ENCODE data around the gene NIN. TPM values are rescaled to one million over a fixed set of nuclear protein-coding genes. Genes with fewer than 3 reads are reported as not detected.
A peak's percentile ranks its signal among the peaks of the same experiment; 100 is the strongest.

NIN gene
- total and polyA plus RNA-seq, 2 donors, result 14.7 to 31.3 TPM

GRCh38 chr14:50792051-50792477 is 38.9 kb downstream of the NIN start:
- peaks cover 0 to 3% of the 10 kb centered on the region in 2 donors for H3K9me3 ChIP-seq (ENCODE audit: control insufficient read depth in 2 of 2, insufficient read depth in 1 of 2, low read length in 1 of 2)
- no peaks in the 10 kb centered on the region for H3K27me3 ChIP-seq (ENCODE audit: control insufficient read depth in 2 of 2, insufficient read depth in 1 of 2, low read length in 1 of 2)
- H3K4me3 ChIP-seq (ENCODE audit: low read length in 2 of 2), result peak overlapping the region in 1 of 2 donors; percentile 24
- peak overlapping the region; percentile 90 to 99 for H3K27ac ChIP-seq (ENCODE audit: low read depth in 1 of 2, low read length in 1 of 2)
- H3K36me3 ChIP-seq (ENCODE audit: control insufficient read depth in 2 of 2, insufficient read depth in 2 of 2, low read length in 1 of 2), result peaks cover 4 to 6% of the 10 kb centered on the region in 2 donors
- peaks cover 50 to 54% of the 10 kb centered on the region in 2 donors for H3K4me1 ChIP-seq (ENCODE audit: control insufficient read depth in 2 of 2, insufficient read depth in 2 of 2, low read length in 2 of 2)
- peak in 5 of 9 donors; percentile 43 to 82 (median 58) for DNase-seq (ENCODE audit: low read depth in 6 of 9, low spot score in 9 of 9)
- WGBS, result 26% methylated on average over 6 of the region's 6 CpGs

DNA sequence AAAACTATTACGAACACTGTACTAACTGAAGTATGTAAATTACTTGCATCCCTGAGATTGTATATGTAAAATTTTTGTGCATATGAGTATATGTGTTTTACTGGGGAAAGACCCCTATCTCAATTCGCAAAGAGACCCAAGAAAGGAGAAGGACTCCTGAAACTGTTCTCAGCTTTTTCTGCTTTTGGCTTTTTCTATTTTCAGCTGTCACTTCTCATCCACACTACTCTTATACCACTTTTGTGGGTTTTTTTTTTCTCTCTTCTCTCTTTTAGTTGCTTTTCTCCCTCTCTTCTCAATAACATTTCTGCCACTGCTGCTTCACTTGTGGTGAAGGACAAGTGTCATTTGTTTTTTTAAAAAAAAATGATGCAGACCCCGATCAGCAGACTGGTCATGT is 39.8 kb downstream of the NIN start:
- Histone ChIP-seq H3K4me1 (ENCODE audit: control insufficient read depth in 2 of 2, insufficient read depth in 2 of 2, low read length in 2 of 2) (peaks cover 54 to 59% of the 10 kb centered on the region in 2 donors), H3K27me3 (ENCODE audit: control insufficient read depth in 2 of 2, insufficient read depth in 1 of 2, low read length in 1 of 2) (no peaks in the 10 kb centered on the region), H3K9me3 (ENCODE audit: control insufficient read depth in 2 of 2, insufficient read depth in 1 of 2, low read length in 1 of 2) (peaks cover 0 to 3% of the 10 kb centered on the region in 2 donors), H3K36me3 (ENCODE audit: control insufficient read depth in 2 of 2, insufficient read depth in 2 of 2, low read length in 1 of 2) (peaks cover 4 to 6% of the 10 kb centered on the region in 2 donors), H3K27ac (ENCODE audit: low read depth in 1 of 2, low read length in 1 of 2) (peak overlapping the region; percentile 90 to 99), H3K4me3 (ENCODE audit: low read length in 2 of 2) (no peak overlapping the region)
- 85% methylated on average over 3 of the region's 3 CpGs for WGBS
- peak in 1 of 9 donors; percentile 44 for DNase-seq (ENCODE audit: low read depth in 6 of 9, low spot score in 9 of 9)

GRCh38 chr14:50790589-50790988 is 40.4 kb downstream of the NIN start:
- Histone ChIP-seq H3K27me3 (ENCODE audit: control insufficient read depth in 2 of 2, insufficient read depth in 1 of 2, low read length in 1 of 2) (no peaks in the 10 kb centered on the region), H3K36me3 (ENCODE audit: control insufficient read depth in 2 of 2, insufficient read depth in 2 of 2, low read length in 1 of 2) (peaks cover 4% of the 10 kb centered on the region in 2 donors), H3K4me3 (ENCODE audit: low read length in 2 of 2) (no peak overlapping the region), H3K9me3 (ENCODE audit: control insufficient read depth in 2 of 2, insufficient read depth in 1 of 2, low read length in 1 of 2) (peaks cover 0 to 3% of the 10 kb centered on the region in 2 donors), H3K4me1 (ENCODE audit: control insufficient read depth in 2 of 2, insufficient read depth in 2 of 2, low read length in 2 of 2) (peaks cover 58 to 65% of the 10 kb centered on the region in 2 donors), H3K27ac (ENCODE audit: low read depth in 1 of 2, low read length in 1 of 2) (peak overlapping the region; percentile 78 to 90)
- no peak for DNase-seq (ENCODE audit: low read depth in 6 of 9, low spot score in 9 of 9)
- WGBS, result 93% methylated on average over 2 of the region's 2 CpGs

GRCh38 chr14:50786751-50787464 is 44.1 kb downstream of the NIN start:
- Histone ChIP-seq H3K27ac (ENCODE audit: low read depth in 1 of 2, low read length in 1 of 2) (peak overlapping the region; percentile 36 to 62), H3K4me1 (ENCODE audit: control insufficient read depth in 2 of 2, insufficient read depth in 2 of 2, low read length in 2 of 2) (peaks cover 61 to 74% of the 10 kb centered on the region in 2 donors), H3K36me3 (ENCODE audit: control insufficient read depth in 2 of 2, insufficient read depth in 2 of 2, low read length in 1 of 2) (peaks cover 4 to 13% of the 10 kb centered on the region in 2 donors), H3K9me3 (ENCODE audit: control insufficient read depth in 2 of 2, insufficient read depth in 1 of 2, low read length in 1 of 2) (peaks cover 0 to 3% of the 10 kb centered on the region in 2 donors), H3K4me3 (ENCODE audit: low read length in 2 of 2) (no peak overlapping the region), H3K27me3 (ENCODE audit: control insufficient read depth in 2 of 2, insufficient read depth in 1 of 2, low read length in 1 of 2) (no peaks in the 10 kb centered on the region)
- WGBS, result 62% methylated on average over 3 of the region's 3 CpGs
- DNase-seq (ENCODE audit: low read depth in 6 of 9, low spot score in 9 of 9), result no peak

DNA sequence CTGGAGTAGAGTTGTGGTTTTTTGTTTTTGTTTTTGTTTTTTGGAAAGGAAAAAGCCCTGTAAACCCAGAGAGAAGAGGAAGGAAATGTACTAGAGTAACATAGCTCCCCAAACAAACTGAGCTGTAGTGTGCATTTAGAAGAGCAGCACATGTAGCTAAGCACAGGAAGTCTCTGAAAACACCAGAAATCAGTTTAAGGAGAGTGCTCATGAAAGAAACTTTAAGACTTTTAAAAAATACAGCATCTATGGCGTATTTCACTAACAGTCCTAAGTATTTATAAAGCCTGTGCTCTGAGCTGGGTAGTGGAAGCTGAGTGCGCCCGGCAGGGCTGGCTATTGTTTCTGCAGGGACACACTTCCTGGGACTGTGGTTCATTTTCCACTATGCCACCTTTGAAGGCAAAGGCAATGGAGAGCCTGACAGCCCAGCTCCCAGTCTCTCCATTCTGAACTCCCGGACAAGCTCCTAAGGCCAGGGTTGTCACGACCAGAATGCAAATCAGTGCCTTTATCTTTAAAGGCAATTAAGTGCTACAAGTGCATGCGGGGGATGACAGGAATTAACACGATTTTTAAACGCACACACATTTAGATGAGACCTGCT is 45.4 kb downstream of the NIN start:
- 50% methylated on average over 8 of the region's 8 CpGs for WGBS
- Histone ChIP-seq H3K27ac (ENCODE audit: low read depth in 1 of 2, low read length in 1 of 2) (peak overlapping the region; percentile 90 to 94), H3K27me3 (ENCODE audit: control insufficient read depth in 2 of 2, insufficient read depth in 1 of 2, low read length in 1 of 2) (no peaks in the 10 kb centered on the region), H3K9me3 (ENCODE audit: control insufficient read depth in 2 of 2, insufficient read depth in 1 of 2, low read length in 1 of 2) (peaks cover 0 to 3% of the 10 kb centered on the region in 2 donors), H3K36me3 (ENCODE audit: control insufficient read depth in 2 of 2, insufficient read depth in 2 of 2, low read length in 1 of 2) (peaks cover 4 to 13% of the 10 kb centered on the region in 2 donors), H3K4me3 (ENCODE audit: low read length in 2 of 2) (no peak overlapping the region), H3K4me1 (ENCODE audit: control insufficient read depth in 2 of 2, insufficient read depth in 2 of 2, low read length in 2 of 2) (peaks cover 50 to 62% of the 10 kb centered on the region in 2 donors)
- peak in 6 of 9 donors; percentile 47 to 79 (median 58) for DNase-seq (ENCODE audit: low read depth in 6 of 9, low spot score in 9 of 9)

GRCh38 chr14:50784683-50785456 is 46.1 kb downstream of the NIN start:
- peaks cover 0 to 3% of the 10 kb centered on the region in 2 donors for H3K9me3 ChIP-seq (ENCODE audit: control insufficient read depth in 2 of 2, insufficient read depth in 1 of 2, low read length in 1 of 2)
- peaks cover 0 to 9% of the 10 kb centered on the region in 2 donors for H3K36me3 ChIP-seq (ENCODE audit: control insufficient read depth in 2 of 2, insufficient read depth in 2 of 2, low read length in 1 of 2)
- H3K4me3 ChIP-seq (ENCODE audit: low read length in 2 of 2), result no peak overlapping the region
- H3K4me1 ChIP-seq (ENCODE audit: control insufficient read depth in 2 of 2, insufficient read depth in 2 of 2, low read length in 2 of 2), result peaks cover 43 to 55% of the 10 kb centered on the region in 2 donors
- peak overlapping the region; percentile 90 to 94 for H3K27ac ChIP-seq (ENCODE audit: low read depth in 1 of 2, low read length in 1 of 2)
- H3K27me3 ChIP-seq (ENCODE audit: control insufficient read depth in 2 of 2, insufficient read depth in 1 of 2, low read length in 1 of 2), result no peaks in the 10 kb centered on the region
- DNase-seq (ENCODE audit: low read depth in 6 of 9, low spot score in 9 of 9), result no peak
- 77% methylated on average over 16 of the region's 16 CpGs for WGBS

DNA sequence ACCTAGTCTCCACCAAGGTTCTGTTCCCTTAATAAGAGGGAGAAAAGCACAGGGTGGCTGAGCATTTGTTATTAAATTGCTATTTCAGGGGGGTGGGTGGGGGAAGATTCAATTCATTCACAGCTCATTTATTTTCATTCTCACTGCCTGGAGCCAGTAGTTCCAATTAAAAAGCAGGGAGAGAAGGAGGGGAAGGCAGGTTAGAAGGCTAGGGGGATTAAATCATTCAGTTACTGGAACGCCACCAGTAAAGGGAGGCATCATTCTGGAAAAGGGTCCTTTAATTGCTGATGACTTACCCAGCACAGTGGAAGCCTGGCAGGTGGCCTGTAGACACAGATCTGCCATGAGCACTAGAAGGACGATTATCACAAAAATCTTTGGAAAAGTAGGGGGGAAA is 47.4 kb downstream of the NIN start:
- H3K27ac ChIP-seq (ENCODE audit: low read depth in 1 of 2, low read length in 1 of 2), result no peak overlapping the region
- DNase-seq (ENCODE audit: low read depth in 6 of 9, low spot score in 9 of 9), result no peak
- H3K4me3 ChIP-seq (ENCODE audit: low read length in 2 of 2), result no peak overlapping the region
- peaks cover 38 to 42% of the 10 kb centered on the region in 2 donors for H3K4me1 ChIP-seq (ENCODE audit: control insufficient read depth in 2 of 2, insufficient read depth in 2 of 2, low read length in 2 of 2)
- H3K27me3 ChIP-seq (ENCODE audit: control insufficient read depth in 2 of 2, insufficient read depth in 1 of 2, low read length in 1 of 2), result no peaks in the 10 kb centered on the region
- 97% methylated on average over 2 of the region's 2 CpGs for WGBS
- no peaks in the 10 kb centered on the region for H3K9me3 ChIP-seq (ENCODE audit: control insufficient read depth in 2 of 2, insufficient read depth in 1 of 2, low read length in 1 of 2)
- peaks cover 0 to 9% of the 10 kb centered on the region in 2 donors for H3K36me3 ChIP-seq (ENCODE audit: control insufficient read depth in 2 of 2, insufficient read depth in 2 of 2, low read length in 1 of 2)

- Histone ChIP-seq H3K27ac (ENCODE audit: low read depth in 1 of 2, low read length in 1 of 2) (no peak overlapping the region), H3K4me1 (ENCODE audit: control insufficient read depth in 2 of 2, insufficient read depth in 2 of 2, low read length in 2 of 2) (peaks cover 18 to 19% of the 10 kb centered on the region in 2 donors), H3K4me3 (ENCODE audit: low read length in 2 of 2) (no peak overlapping the region)
Observed at GRCh38 chr14:50780393-50780792, 50.6 kb downstream of the NIN start.

More at GRCh38 chr14:50780393-50780792, 50.6 kb downstream of the NIN start:
- WGBS, result 96% methylated on average over 4 of the region's 4 CpGs
- no peak for DNase-seq (ENCODE audit: low read depth in 6 of 9, low spot score in 9 of 9)
- no peaks in the 10 kb centered on the region for H3K9me3 ChIP-seq (ENCODE audit: control insufficient read depth in 2 of 2, insufficient read depth in 1 of 2, low read length in 1 of 2)
- H3K27me3 ChIP-seq (ENCODE audit: control insufficient read depth in 2 of 2, insufficient read depth in 1 of 2, low read length in 1 of 2), result no peaks in the 10 kb centered on the region
- H3K36me3 ChIP-seq (ENCODE audit: control insufficient read depth in 2 of 2, insufficient read depth in 2 of 2, low read length in 1 of 2), result peaks cover 7 to 22% of the 10 kb centered on the region in 2 donors
